NCI-H187 treated with DMSO at 0.1 percent for 48 hours (cell line): ENCODE data around the gene ADIPOR1.
"Not testable (repeated sequence)": the region's sequence is repeated elsewhere in the genome, so short reads cannot be mapped to it uniquely, and the experiment has no call there.

ENCODE experiments used
- DNase-seq: peaks from one replicate; lab custom pipeline; 2025; lab: John Stamatoyannopoulos, UW

ADIPOR1 gene, protein sequence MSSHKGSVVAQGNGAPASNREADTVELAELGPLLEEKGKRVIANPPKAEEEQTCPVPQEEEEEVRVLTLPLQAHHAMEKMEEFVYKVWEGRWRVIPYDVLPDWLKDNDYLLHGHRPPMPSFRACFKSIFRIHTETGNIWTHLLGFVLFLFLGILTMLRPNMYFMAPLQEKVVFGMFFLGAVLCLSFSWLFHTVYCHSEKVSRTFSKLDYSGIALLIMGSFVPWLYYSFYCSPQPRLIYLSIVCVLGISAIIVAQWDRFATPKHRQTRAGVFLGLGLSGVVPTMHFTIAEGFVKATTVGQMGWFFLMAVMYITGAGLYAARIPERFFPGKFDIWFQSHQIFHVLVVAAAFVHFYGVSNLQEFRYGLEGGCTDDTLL

DNA sequence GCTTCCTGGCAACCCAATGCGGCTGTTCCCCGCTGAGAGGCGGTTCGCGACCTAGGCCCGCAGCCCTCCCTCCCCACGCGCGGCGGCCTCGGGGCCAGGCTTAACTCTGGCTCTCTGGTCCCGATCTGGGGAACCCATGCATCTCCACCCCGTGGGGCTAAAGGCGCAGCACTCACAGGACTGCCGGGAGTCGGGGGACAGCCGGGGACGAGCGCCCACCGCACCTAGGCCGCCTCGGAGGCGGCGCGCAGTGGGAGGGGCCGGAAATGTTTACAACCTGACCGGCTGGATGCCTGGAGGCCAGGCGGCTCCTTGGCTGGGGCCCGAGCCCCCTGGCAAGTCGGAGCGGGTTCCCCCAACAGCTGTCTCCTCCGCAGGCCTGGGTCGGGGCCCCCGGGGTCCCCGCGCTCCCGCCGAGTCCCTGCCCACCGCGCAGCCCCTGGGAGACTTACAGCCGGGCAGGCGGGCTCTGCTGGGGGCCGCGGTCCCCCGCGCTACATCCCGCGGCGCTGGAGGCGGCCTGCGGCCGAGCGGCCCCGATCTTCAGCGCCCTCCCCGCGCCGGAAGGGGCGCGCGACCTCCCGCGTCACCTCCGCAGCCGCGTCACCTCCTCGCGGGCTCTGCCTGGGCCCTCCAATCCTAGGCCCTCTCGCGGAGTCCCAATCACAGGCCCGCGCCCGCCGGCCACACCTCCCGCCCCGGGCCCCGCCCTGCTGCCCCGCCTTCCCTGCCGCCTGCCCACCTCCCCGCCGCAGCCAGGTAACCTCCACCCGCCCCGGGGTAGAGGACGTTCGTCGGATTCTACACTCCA, at the start of gene ADIPOR1:
Gene ADIPOR1, minus strand, starts transcription at position 580 of the 811 bp plus-strand sequence. CDS start 7,242 bp downstream, outside the sequence.
- peak; percentile 48 for DNase-seq

DNA sequence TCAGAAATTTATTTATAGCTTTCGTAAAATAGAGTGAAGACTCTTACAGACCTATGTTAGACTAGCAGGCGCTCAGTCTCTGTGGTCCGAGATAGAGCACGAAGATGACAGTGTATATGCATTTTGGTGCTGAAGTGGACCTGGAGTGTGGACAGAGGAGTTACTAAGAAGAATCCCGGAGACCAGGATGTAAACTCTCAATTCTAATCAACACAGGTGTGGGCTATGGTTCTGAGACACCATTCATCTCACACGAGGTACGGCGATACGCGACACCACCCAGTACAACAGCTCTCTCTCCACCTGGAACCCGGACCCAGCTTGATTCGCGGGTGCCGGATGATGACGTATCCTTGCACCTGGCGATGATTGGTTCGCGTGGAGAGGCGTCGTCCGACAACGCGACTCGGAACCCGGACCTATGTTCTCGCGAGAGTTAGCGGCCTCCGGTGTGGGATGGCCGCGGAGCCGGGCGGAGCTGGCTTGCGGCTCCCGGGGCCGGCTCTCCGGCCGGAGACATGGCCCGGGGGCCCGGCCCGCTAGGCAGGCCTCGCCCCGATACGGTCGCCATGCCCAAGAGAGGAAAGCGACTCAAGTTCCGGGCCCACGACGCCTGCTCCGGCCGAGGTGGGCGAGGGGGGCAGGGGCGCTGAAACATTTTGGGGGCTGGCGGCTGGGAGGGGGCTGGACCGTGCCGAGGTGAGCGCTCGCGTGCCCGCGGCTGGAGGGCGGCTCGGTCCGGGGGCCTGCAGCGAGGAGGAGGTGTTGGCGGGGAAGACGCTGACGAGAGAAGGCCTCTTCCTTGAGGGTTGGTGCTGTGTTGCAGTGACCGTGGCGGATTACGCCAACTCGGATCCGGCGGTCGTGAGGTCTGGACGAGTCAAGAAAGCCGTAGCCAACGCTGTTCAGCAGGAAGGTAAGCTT, 49.1 kb upstream of the ADIPOR1 start, which contains the start of gene TMEM183A:
Gene TMEM183A, plus strand, starts transcription at position 427 of the 924 bp plus-strand sequence. Its CDS starts 92 bp downstream, at position 519.
- peak; percentile 96 for DNase-seq

DNA sequence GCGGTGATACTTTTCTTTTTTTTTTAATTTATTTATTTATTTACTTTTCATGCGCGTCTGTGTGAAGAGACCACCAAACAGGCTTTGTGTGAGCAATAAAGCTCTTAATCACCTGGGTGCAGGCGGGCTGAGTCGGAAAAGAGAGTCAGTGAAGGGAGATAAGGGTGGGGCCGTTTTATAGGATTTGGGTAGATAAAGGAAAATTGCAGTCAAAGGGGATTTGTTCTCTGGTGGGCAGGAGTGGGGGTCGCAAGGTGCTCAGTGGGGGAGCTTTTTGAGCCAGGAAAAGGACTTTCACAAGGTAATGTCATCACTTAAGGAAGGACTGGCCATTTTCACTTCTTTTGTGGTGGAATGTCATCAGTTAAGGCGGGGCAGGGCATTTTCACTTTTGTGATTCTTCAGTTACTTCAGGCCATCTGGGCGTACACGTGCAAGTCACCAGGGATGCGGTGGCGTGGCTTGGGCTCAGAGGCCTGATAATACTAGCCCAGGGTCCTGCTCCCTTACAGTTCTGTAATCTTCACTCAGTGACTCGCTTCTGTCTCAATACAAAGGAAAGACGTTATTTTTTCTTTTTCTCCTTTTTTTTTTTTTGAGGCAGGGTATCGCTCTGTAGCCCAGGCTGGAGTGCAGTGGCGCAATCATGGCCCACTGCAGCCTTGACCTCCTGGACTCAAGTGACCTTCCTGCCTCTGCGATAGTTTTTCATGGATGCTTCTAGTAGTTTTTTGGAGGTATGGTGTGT, 47.5 kb upstream of the ADIPOR1 start:
- DNase-seq: not testable (repeated sequence)

DNA sequence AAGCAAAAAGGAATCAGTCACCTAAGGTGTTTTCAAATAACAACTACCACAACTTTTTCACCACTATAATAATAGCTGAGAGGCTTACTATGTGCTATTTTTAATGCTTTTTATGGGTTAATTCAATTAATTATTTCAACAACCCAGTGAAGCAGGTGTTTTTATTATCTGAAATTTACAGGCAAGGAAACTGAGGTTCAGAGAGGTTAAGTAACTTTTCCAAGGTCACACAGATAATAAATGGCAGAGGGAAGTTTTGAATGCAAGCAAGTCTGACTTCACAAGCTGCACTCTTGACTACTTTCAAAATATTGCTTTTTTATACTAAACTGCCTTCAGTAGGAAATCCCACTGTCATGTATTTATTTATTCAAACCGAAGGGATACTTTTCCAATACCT, 44.8 kb upstream of the ADIPOR1 start:
- DNase-seq: no peak

DNA sequence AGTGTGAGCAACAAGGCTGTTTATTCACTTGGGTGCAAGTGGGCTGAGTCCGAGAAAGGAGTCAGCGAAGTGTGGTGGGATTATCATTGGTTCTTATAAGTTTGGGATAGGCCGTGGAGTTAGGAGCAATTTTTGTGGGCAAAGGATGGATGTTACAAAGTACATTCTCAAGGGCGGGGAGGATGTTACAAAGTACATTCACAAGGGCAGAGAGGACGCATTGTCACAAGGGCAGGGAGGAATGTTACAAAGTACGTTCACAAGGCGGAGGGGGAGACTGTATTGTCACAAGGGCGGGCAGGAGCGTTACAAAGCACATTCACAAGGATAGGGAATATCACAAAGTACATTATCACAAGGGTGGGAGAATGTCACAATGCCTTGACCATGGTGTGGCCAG, 43.9 kb upstream of the ADIPOR1 start:
- DNase-seq: no peak

DNA sequence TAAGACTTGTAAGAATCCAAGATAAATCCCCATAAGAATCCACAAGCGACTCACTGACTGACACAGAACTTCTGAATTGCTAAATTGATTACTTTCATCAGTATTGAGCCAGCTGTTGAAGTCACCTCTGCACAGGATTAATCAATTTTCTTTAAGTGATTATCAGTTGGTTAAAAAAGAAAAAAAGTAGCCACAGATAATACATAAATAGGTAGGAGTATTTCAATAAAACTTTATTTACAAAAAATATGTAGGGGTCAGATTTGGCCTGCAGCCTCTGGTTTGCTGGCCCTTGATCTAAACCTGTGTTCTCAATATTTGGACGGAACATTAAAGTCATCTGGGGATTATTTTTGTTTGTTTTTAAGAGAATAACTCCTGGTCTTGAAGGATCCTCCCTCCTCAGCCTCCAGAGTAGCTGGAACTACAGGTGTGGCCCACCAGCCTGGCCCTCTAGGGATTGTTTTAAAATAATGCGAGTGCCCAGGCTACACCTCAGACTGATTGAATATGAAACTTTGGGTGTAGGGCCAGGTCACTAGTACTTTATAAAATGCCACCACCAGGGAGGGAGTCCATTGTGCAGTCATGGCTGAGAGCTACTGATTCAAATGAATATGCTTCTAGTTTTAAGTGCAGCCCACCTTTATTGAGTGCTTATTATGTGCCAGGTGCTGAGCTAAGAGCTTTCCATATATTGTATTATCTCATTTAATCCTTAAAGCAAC, 42.3 kb upstream of the ADIPOR1 start:
- DNase-seq: no peak

DNA sequence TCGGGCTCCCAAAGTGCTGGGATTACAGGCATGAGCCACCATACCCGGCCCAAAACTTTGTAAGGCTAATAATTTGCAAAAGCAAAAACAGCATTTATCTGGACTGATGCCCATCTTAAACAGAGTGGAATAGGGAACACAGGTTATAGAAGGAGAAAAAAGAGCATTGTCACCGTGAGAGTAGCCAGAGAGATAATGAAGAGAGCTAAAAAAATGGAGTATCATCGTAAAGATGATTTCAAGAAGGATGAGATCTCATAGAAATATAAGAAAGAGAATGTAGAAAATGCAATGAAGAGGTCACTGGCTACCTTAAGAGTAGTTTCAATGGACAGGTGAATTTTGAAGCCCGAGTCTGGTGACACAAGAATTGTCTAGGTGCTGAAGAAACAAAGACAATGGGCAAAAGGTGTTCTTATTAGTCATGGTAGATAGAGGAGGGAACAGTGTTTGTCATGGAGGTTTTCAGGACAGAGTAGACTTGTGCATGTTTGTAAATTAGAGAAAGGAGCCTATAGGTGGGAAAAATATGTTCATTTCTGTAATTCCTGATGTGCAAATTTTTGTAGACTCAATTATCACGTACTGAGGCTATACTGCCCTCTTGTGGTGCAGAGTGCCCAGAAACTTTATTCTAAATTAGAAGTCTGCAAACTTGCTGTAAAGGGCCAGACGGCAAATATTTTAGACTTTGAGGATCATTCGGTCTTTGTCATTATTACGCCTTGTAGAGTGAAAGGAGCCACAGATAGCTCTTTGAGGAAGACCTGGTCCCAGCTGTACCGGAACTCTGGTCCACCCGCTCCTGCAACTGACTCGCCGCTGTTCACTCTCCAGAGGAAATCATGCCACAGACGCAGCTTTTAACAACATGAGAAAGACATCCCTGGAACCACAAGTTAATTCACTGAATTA, 41.0 kb upstream of the ADIPOR1 start:
- DNase-seq: peak; percentile 30

DNA sequence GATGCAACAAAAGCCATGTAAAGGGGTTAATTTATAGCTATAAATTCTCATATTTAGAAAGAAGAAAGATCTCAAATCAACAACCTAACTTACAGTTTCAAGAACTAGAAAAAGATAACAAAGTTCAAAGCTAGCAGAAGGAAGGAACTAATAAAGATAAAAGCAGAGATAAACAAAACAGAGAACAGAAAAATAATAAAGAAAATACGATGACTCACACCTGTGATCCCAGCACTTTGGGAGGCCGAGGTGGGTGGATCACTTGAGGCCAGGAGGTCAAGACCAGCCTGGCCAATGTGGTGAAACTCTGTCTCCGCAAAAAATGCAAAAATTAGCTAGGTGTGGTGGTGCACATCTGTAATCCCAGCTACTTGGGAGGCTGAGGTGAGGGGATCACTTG, 36.6 kb upstream of the ADIPOR1 start:
- DNase-seq: no peak

DNA sequence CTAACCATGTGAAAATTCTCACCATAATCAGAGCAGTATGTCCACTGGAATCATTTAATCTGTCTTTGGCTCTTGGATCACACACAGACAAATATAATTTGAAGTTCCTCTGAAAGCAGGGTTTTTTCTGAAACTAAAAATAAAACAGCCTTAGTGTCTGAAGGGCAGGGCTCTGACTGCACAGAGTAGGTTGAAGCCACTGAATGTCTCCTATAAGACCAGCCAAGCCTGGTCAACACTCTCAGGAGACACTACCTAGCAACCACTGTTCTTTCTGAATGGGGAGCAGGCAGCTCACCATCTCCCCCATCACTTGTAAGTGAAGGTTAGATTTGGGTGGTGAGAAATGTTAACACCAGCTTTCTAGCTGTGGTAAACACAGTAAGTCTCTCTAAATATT, 33.0 kb upstream of the ADIPOR1 start:
- no peak for DNase-seq

DNA sequence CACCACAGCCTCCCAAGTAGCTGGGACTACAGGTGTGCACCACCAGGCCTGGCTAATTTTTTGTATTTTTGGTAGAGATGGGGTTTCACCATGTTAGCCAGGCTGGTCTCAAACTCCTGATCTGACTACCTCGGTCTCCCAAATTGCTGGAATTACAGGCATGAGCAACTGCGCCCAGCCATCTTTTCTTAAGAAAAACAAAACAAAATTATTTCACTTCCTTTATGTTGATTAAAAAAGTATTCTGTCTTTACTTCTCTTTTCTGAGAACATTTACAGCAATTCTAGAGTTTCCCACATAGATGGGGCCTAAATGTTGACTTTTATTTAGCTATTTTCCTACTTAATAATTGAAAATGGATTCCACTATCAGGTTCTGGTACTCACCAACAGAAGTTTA, 31.8 kb upstream of the ADIPOR1 start:
- no peak for DNase-seq

DNA sequence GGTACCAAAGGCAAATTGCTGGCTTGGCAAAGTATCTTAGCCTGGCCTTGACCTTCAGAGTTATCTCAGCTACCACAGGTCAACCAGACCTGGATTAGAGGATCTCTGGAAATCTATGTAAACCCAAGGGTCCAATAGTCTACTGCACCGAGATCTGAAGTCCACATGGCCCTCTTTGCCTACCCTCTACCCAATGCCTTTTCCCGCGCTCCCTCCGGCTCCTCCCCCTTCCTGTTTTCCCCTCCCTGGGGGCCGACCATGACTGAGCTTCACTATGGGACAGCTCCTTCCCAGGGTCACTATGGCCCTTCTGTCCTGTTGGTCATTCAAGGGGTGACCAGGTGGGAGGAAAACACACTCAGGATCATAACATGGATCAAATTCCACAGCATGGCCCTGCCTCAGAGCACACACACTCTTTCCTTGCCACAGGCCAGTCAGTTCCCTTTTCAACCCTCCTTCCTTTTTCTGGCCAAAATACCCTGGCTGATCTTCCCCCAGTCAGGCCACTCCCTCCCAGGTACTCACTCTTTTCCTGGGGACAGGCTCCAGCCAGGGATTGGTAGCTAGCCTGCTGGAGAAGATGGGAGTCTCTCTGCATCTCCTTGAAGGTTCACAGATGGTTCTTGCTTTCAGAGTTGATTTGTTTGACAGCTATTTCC, 29.9 kb upstream of the ADIPOR1 start:
- DNase-seq: no peak

DNA sequence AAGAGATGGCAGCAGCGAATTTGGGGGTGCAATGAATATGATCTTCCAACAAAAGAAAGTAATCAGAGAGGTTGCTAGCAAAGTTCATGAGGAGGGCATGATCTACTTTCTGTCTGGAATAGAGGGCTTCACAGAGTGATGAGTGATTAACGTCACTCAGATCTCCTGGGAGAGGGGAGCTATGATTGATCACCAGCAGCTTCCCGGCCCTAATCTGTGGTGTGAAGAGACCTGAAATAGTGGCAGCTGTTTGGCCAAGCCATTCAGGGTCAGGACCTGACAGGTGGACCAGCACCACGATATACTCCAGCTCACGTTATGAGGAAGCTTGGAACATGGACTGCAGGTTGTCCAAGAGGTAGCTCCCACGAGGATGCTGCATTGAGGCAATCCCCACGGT, 29.1 kb upstream of the ADIPOR1 start:
- no peak for DNase-seq

DNA sequence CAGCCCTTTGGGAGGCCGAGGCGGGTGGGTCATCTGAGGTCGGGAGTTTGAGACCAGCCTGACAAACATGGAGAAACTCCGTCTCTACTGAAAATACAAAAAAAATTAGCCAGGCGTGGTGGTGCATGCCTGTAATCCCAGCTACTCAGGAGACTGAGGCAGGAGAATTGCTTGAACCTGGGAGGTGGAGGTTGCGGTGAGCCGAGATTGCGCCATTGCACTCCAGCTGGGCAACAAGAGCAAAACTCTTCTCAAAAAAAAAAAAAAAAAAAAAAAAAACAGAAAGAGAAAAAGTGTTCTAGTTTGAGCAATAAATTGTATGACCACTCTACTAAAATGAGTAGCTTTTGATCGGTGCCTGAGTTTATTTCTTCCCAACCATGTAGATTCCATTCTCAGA, 28.0 kb upstream of the ADIPOR1 start:
- not testable (repeated sequence) for DNase-seq

DNA sequence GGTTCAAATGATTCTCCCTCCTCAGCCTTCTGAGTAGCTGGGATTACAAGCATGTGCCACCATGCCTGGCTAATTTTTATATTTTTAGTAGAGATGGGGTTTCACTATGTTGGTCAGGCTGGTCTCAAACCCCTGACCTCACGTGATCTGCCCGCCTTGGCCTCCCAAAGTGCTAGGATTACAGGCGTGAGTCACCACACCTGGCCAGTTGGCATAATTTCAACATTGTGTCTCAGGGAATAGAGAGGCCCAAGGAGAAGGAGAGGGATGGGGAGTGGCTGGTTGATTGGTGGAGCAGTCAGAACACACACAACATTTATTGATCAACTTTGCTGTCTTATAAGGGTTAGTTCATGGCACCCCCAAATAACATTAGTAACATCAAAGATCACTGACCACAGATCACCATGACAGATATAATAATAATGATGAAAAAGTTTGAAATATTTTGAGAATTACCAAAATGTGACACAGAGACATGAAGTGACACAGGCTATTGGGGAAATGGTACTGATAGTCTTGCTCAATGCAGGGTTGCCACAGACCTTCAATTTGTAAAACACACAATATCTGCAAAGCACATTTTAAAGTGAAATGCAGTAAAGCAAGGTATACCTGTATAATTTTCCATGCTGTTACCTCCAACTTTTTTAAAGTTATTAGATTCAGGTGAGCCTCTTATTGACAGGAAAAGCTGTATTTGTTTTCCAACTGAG, 24.8 kb upstream of the ADIPOR1 start:
- DNase-seq: no peak

DNA sequence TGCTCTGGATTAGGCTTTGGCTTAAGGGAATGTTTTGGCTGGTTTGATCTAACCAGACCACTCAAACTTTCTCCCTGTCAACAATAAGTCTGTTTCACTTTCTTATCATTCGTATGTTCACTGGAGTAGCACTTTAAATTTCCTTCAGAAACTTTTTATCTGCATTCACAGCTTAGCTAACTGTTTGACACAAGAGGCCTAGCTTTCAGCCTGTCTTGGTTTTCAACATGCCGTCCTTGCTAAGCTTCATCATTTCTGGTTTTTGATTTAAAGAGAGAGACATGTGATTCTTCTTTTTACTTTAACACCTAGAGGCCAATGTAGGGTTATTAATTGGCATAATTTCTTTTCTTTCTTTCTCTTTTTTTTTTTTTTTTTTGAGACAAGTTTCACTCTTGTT, 23.8 kb upstream of the ADIPOR1 start:
- DNase-seq: no peak

DNA sequence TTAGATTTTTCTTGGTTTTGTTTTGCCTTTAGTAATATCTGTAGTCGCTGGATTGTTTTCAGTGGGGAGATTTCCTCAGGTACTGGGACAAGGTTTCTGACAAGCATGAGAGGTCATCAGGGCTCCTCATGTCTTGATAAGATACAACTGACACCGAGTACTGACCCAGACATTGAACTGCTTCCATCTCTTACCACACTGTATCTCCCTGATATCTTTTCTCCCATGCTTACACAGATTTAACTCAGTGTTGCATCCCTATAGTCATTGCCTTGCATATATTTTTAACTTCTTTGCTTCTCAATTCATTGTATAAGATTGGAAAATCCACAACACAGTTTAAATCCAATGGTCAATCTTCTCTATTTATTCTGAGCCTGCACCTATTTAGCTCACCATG, 21.3 kb upstream of the ADIPOR1 start:
- DNase-seq: no peak

DNA sequence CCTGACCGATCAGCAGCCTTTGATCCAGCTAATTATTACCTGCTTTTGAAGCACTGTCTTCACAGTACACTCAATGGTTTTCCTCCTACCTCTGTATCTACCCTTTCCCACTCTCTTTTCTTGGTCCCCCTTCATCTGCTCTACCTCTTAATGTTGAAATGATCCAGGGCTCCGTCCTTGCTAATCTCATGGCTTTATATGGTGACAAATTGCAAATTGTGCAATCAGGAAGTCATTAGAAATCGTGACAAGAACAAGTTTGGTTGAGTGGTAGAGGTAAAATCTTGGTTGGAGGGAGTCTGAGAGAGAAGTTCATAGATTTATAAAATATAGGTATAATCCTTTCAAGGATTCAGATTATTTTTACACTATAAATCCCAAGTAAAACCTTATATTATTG, 18.5 kb upstream of the ADIPOR1 start:
- DNase-seq: no peak

DNA sequence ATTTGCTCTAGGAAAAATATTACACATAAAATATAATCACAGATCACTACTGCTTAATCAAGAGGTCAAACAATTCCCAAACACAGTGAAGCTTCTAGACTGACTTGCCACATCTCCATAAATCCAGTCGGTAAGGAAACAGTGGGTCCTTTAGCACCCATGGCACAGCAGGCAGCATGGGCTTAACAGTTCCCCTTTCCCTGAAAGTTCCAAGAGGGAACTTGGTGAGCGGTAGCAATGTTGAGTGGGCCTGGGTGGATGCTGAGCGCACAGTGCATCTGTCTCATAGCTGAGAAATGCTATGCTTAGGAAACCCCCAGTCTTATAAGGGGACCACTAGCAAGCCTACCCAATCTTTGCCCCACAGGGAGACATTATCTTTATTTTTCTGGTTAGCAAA, 16.7 kb upstream of the ADIPOR1 start:
- no peak for DNase-seq
